ENCODE measurements around the gene CORO1C. TPM values are rescaled to one million over a fixed set of nuclear protein-coding genes. Genes with fewer than 3 reads are reported as not detected.

CORO1C gene
- total and polyA plus RNA-seq, 9 of the 15 experiments (the other 6 are each of a cell fraction or from before 2014, with no cell fraction given): 55.2 to 280 (median 150) TPM

- peaks cover 13 to 60% of the 10 kb centered on the region in 2 experiments for H3K4me1 ChIP-seq (replicated peaks in 1 of 2; ENCODE audit: control insufficient read depth in 2 of 2, insufficient read depth in 2 of 2, low read length in 2 of 2)
- no peak for FAIRE-seq
- H4K20me1 ChIP-seq (replicated peaks; ENCODE audit: control insufficient read depth, insufficient read depth, low read length): peaks cover 38% of the 10 kb centered on the region
- H3K9me3 ChIP-seq (replicated peaks; ENCODE audit: control insufficient read depth, insufficient read depth, low read depth, low read length): no peaks in the 10 kb centered on the region
- H2AFZ ChIP-seq (ENCODE audit: low read depth, low read length): no peak overlapping the region
- H3K4me3 ChIP-seq: no peak overlapping the region
- no TSS peak for BruUV-seq (replicated peaks)
- 0 out of 3 replicates have a peak, but pooled peaks have one; percentile 12 for ATAC-seq
- no peaks in the 10 kb centered on the region for H3K27me3 ChIP-seq (ENCODE audit: control insufficient read depth in 2 of 2, insufficient read depth in 2 of 2, low read length in 2 of 2)
- peak overlapping the region; percentile 38 for H3K4me2 ChIP-seq (ENCODE audit: insufficient read depth, low read length)
- intact Hi-C loops (cut with micrococcal nuclease): no loop called here
- peaks cover 100% of the 10 kb centered on the region for H3K79me2 ChIP-seq (ENCODE audit: control insufficient read depth, insufficient read depth, low read length)
- WGBS (ENCODE audit: insufficient coverage, low coverage, missing lambda C conversion rate): 82% methylated on average over 5 of the region's 5 CpGs
- H3K9me1 ChIP-seq (ENCODE audit: control insufficient read depth, insufficient read depth, low read length): peaks cover 4% of the 10 kb centered on the region
- CTCF ChIA-PET (ENCODE audit: low intra/inter-chr PET ratio): interaction anchor here (0.5 kb wide), 1 partner anchor 68 kb away, joined by 4 read pairs; no protein-coding TSS in a partner anchor
- H3K36me3 ChIP-seq (ENCODE audit: control insufficient read depth, insufficient read depth, low read length): peaks cover 30% of the 10 kb centered on the region
- peak overlapping the region in 1 of 2 experiments; percentile 55; a peak in 1 of 4 replicates for H3K9ac ChIP-seq (ENCODE audit: insufficient read depth in 1 of 2, low read depth in 2 of 2, low read length in 2 of 2)
- POLR2A ChIA-PET: interaction anchor here (0.6 to 5.1 kb wide), 6 partner anchors 6 to 383 kb away, joined by 3 to 27 read pairs (median 4); no protein-coding TSS in a partner anchor
- no peak for DNase-seq (ENCODE audit: extremely low read depth in 1 of 4, low spot score in 3 of 4)
- H3K27ac ChIP-seq (ENCODE audit: extremely low read depth, low read depth, low read length): peak overlapping the region; percentile 70; the same call in 1 of the 3 replicates
- in situ Hi-C loops (cut with MboI): no loop called here
- TF ChIP-seq KDM2B (CRISPR knock-in tag; IDR thresholded peaks at IDR 0.05) (no peak), CBFA2T3 (IDR thresholded peaks at IDR 0.05) (no peak), ZNF316 (IDR thresholded peaks at IDR 0.05) (no peak), DDX20 (tag; IDR thresholded peaks at IDR 0.05; ENCODE audit: low read depth) (no peak), TCFL5 (CRISPR knock-in tag; conservative IDR thresholded peaks at IDR 0.05) (no peak), CREBBP (IDR thresholded peaks at IDR 0.05; ENCODE audit: low read depth, low read length) (no peak), FOXK1 (CRISPR knock-in tag; IDR thresholded peaks at IDR 0.05; ENCODE audit: borderline replicate concordance) (no peak), RBM34 (IDR thresholded peaks at IDR 0.05; ENCODE audit: borderline replicate concordance, insufficient read depth, low read length) (no peak), SIX5 (IDR thresholded peaks at IDR 0.05; ENCODE audit: borderline replicate concordance in 1 of 2, insufficient read depth in 1 of 2, low read depth in 1 of 2, low read length in 2 of 2) (no peak), ARHGAP35 (IDR thresholded peaks at IDR 0.05; ENCODE audit: partially characterized antibody) (no peak), ZNF583 (CRISPR knock-in tag; IDR thresholded peaks at IDR 0.05) (no peak), ARID1B (IDR thresholded peaks at IDR 0.05) (peak; percentile 38), CAMTA2 (CRISPR knock-in tag; conservative IDR thresholded peaks at IDR 0.05) (no peak), ZFX (CRISPR knock-in tag; IDR thresholded peaks at IDR 0.05) (no peak), ARID2 (IDR thresholded peaks at IDR 0.05) (no peak), RBM25 (IDR thresholded peaks at IDR 0.05; ENCODE audit: low read depth, low read length, severe bottlenecking) (peak; percentile 55), FOSL1 (tag; conservative IDR thresholded peaks at IDR 0.05) (peak; percentile 50), RNF219 (CRISPR knock-in tag; IDR thresholded peaks at IDR 0.05) (no peak), CBX1 (IDR thresholded peaks at IDR 0.05; ENCODE audit: low read depth) (no peak), ZBTB12 (CRISPR knock-in tag; IDR thresholded peaks at IDR 0.05) (no peak)
Observed at GRCh38 chr12:108720757-108721514, 10.4 kb downstream of the CORO1C start.
